HG02678 (cell line): ENCODE data around the gene RABEP2.

Source experiments
- ATAC-seq: cut with Tn5 transposase; IDR thresholded peaks from one replicate; pipeline ENCODE4 v1.9.1; 2021; ENCODE audit warnings: mild to moderate bottlenecking, moderate library complexity; ENCODE audit not compliant: unreplicated experiment

RABEP2 gene

DNA sequence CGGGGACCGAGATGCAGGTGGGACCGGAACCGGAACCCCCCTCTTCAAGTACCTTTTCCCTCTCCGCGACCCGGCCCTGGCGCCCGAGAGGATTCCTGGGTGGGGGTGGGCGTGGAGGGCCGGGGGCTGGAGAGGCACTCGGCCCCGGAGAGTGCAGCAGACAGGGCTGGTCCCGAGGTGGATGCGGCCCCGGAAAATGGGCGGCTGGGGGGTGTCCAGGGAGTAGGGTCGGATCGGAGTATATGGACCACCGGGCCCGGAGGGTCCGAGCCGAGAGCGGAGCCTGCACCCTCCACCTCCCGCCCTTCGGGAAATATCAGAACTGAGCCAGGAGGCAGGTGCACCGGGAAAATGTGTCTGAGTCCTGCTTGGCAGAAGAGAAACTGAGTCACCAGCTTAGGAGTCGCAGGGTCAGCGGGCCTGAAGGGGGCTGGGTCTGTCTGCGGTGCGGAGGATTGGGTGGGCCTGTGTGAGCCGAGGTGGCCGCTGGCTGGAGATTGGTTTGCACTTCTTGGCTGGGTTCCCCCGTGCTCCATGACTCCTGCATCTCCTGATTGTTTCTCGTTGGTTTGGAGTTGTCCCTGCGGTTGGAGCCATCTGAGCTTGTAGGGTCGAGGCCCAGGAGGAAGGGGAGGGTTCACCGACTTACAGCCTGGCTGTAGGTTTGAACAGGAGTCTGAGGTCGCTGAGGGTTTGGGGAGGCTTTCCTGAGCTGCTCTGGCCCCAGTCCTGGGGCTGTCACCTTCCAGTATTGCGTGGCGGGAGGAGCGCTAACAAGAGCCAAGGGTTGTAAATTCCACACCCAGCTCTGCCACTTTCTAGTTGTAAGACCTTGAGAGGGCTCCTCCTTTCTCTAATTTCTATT, 60.9 kb downstream of the RABEP2 start:
- no peak for ATAC-seq

DNA sequence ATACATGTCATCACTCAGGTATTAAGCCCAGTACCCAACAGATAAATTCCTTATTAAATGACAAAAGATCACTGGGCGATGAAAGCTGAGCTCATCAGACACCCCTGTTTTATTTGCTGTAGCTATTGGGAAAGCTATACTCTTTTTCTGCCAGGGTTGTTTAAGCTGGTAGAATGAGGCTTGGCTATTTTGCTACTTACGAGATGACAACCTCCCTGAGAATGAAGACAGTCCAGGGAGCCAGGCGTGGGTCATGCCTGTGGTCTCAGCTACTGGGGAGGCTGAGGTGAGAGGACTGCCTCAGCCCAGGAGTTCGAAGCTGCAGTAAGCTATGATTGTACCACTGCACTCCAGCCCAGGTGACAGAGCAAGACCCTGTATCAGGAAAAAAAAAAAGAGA, 65.7 kb downstream of the RABEP2 start:
- no peak for ATAC-seq

DNA sequence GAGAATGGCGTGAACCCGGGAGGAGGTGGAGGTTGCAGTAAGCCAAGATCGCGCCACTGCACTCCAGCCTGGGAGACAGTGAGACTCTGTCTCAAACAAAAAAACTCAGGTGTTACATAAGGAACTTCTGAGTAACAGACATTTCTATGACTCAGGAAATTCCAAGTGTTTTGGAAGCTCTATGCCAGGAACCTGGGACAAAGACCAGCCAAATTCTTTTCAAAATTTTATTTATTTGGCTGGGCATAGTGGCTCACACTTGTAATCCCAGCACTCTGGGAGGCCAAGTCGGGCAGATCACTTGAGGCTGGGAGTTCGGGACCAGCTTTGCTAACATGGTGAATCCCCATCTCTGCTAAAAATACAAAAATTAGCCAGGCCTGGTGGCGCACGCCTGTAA, 66.6 kb downstream of the RABEP2 start:
- ATAC-seq = no peak
